ENCODE data around the gene PRDM16.

GRCh38 chr1:3285106-3285740, 216.2 kb downstream of the PRDM16 start:
- no peak for TF ChIP-seq POLR2A (IDR thresholded peaks at IDR 0.05)
- TF ChIP-seq, protein P1, sequence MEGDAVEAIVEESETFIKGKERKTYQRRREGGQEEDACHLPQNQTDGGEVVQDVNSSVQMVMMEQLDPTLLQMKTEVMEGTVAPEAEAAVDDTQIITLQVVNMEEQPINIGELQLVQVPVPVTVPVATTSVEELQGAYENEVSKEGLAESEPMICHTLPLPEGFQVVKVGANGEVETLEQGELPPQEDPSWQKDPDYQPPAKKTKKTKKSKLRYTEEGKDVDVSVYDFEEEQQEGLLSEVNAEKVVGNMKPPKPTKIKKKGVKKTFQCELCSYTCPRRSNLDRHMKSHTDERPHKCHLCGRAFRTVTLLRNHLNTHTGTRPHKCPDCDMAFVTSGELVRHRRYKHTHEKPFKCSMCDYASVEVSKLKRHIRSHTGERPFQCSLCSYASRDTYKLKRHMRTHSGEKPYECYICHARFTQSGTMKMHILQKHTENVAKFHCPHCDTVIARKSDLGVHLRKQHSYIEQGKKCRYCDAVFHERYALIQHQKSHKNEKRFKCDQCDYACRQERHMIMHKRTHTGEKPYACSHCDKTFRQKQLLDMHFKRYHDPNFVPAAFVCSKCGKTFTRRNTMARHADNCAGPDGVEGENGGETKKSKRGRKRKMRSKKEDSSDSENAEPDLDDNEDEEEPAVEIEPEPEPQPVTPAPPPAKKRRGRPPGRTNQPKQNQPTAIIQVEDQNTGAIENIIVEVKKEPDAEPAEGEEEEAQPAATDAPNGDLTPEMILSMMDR (IDR thresholded peaks at IDR 0.05): no peak

Measured in testis (tissue), 2 donors.